Esophagus (tissue), 2 donors: ENCODE data around the gene ATP6V0E1. TPM values are rescaled to one million over a fixed set of nuclear protein-coding genes. Genes with fewer than 3 reads are reported as not detected.
A peak's percentile ranks its signal among the peaks of the same experiment; 100 is the strongest.

Source experiments
- H3K27ac ChIP-seq, 2 donors: one replicate each; pipeline ENCODE4 v1.5.1; 2013; ENCODE audit warnings: low read depth in 2 of 2, mild to moderate bottlenecking in 2 of 2, inconsistent platforms in 1 of 2, low read length in 1 of 2, moderate library complexity in 1 of 2
- H3K27me3 ChIP-seq, 2 donors: one replicate each; pipeline ENCODE4 v1.6.1; 2013; ENCODE audit warnings: low read length in 2 of 2, control low read depth in 1 of 2, mild to moderate bottlenecking in 1 of 2; ENCODE audit not compliant: insufficient read depth in 2 of 2, control insufficient read depth in 1 of 2
- H3K36me3 ChIP-seq, 2 donors: one replicate each; pipeline ENCODE4 v1.6.1; 2013; ENCODE audit warnings: low read length in 1 of 2; ENCODE audit not compliant: control insufficient read depth in 2 of 2, insufficient read depth in 2 of 2
- H3K4me1 ChIP-seq, 2 donors: one replicate each; pipeline ENCODE4 v1.6.1; 2013; ENCODE audit warnings: low read length in 1 of 2; ENCODE audit not compliant: control insufficient read depth in 2 of 2, insufficient read depth in 2 of 2
- H3K4me3 ChIP-seq, 2 donors: one replicate each; pipeline ENCODE4 v1.5.1; 2013; ENCODE audit warnings: low read length in 2 of 2, mild to moderate bottlenecking in 2 of 2, low read depth in 1 of 2, moderate library complexity in 1 of 2
- H3K9me3 ChIP-seq, 2 donors: one replicate each; pipeline ENCODE4 v1.6.1; 2013; ENCODE audit warnings: mild to moderate bottlenecking in 2 of 2, low read depth in 1 of 2, low read length in 1 of 2, moderate library complexity in 1 of 2; ENCODE audit not compliant: control insufficient read depth in 2 of 2, insufficient read depth in 1 of 2
- WGBS, 2 donors: extraction: QIAGEN DNeasy Blood & Tissue Kit; methylation state at CpG; one replicate each; pipeline ENCODE4 v1.1.7; 2013; 5-methylcytosine and 5-hydroxymethylcytosine counted together
- polyA plus RNA-seq, 2 donors: library from polyadenylated mRNA; stranded (reverse); fragments of 200-250 nt; gene quantifications; one replicate each; pipeline ENCODE4 v1.2.3, GENCODE V29; 2013
- donor health status: healthy with polysubstance abuse.
- donor health status: Bipolar disorder and iron deficiency.

The ATP6V0E1 gene
- polyA plus RNA-seq, 2 donors, result 182 to 192 TPM

GRCh38 chr5:172994405-172994804 is 10.8 kb downstream of the ATP6V0E1 start:
- WGBS, 2 donors, result 86 to 94% methylated on average over 2 of the region's 2 CpGs
- Histone ChIP-seq H3K27ac (no peak overlapping the region), H3K4me1 (peaks cover 0 to 2% of the 10 kb centered on the region in 2 donors), H3K9me3 (no peaks in the 10 kb centered on the region), H3K36me3 (peaks cover 0 to 14% of the 10 kb centered on the region in 2 donors), H3K27me3 (no peaks in the 10 kb centered on the region), H3K4me3 (no peak overlapping the region)

GRCh38 chr5:172999372-172999973 is 15.9 kb downstream of the ATP6V0E1 start:
- Histone ChIP-seq H3K4me1 (peaks cover 3 to 8% of the 10 kb centered on the region in 2 donors), H3K9me3 (no peaks in the 10 kb centered on the region), H3K27me3 (no peaks in the 10 kb centered on the region), H3K36me3 (peaks cover 0 to 6% of the 10 kb centered on the region in 2 donors), H3K27ac (peak overlapping the region in 1 of 2 donors; percentile 47), H3K4me3 (no peak overlapping the region)
- 67 to 74% methylated on average over 3 of the region's 3 CpGs for WGBS, 2 donors

GRCh38 chr5:172999974-173000373 is 16.4 kb downstream of the ATP6V0E1 start:
- WGBS, 2 donors, result 38 to 51% methylated on average over 1 of the region's 1 CpG

GRCh38 chr5:173001229-173001841 is 17.8 kb downstream of the ATP6V0E1 start:
- peaks cover 3 to 8% of the 10 kb centered on the region in 2 donors for H3K4me1 ChIP-seq
- H3K27me3 ChIP-seq, result no peaks in the 10 kb centered on the region
- no peaks in the 10 kb centered on the region for H3K9me3 ChIP-seq
- H3K36me3 ChIP-seq, result no peaks in the 10 kb centered on the region
- H3K4me3 ChIP-seq, result no peak overlapping the region
- no peak overlapping the region for H3K27ac ChIP-seq
- WGBS, 2 donors, result 79 to 88% methylated on average over 9 of the region's 9 CpGs

More at GRCh38 chr5:172999974-173000373, 16.4 kb downstream of the ATP6V0E1 start:
- Histone ChIP-seq H3K9me3 (no peaks in the 10 kb centered on the region), H3K36me3 (peaks cover 0 to 6% of the 10 kb centered on the region in 2 donors), H3K27me3 (no peaks in the 10 kb centered on the region), H3K4me1 (peaks cover 3 to 8% of the 10 kb centered on the region in 2 donors), H3K4me3 (no peak overlapping the region), H3K27ac (no peak overlapping the region)

GRCh38 chr5:173003360-173003759 is 19.8 kb downstream of the ATP6V0E1 start:
- Histone ChIP-seq H3K27me3 (no peaks in the 10 kb centered on the region), H3K36me3 (no peaks in the 10 kb centered on the region), H3K27ac (no peak overlapping the region), H3K4me1 (peaks cover 3 to 8% of the 10 kb centered on the region in 2 donors), H3K9me3 (no peaks in the 10 kb centered on the region), H3K4me3 (no peak overlapping the region)
- WGBS, 2 donors, result 83 to 89% methylated on average over 3 of the region's 3 CpGs

- H3K4me1 ChIP-seq, result peaks cover 3 to 8% of the 10 kb centered on the region in 2 donors
- no peaks in the 10 kb centered on the region for H3K36me3 ChIP-seq
- H3K27me3 ChIP-seq, result no peaks in the 10 kb centered on the region
- WGBS, 2 donors, result 80% methylated on average over 2 of the region's 2 CpGs
- H3K9me3 ChIP-seq, result no peaks in the 10 kb centered on the region
- H3K4me3 ChIP-seq, result no peak overlapping the region
- no peak overlapping the region for H3K27ac ChIP-seq
Observed at GRCh38 chr5:173004013-173004412, 20.4 kb downstream of the ATP6V0E1 start.

GRCh38 chr5:173004447-173004846 is 20.9 kb downstream of the ATP6V0E1 start:
- no peak overlapping the region for H3K27ac ChIP-seq
- 91 to 94% methylated on average over 5 of the region's 5 CpGs for WGBS, 2 donors
- no peaks in the 10 kb centered on the region for H3K9me3 ChIP-seq
- H3K36me3 ChIP-seq, result no peaks in the 10 kb centered on the region
- H3K4me1 ChIP-seq, result peaks cover under 1 to 8% of the 10 kb centered on the region in 2 donors
- H3K27me3 ChIP-seq, result no peaks in the 10 kb centered on the region
- H3K4me3 ChIP-seq, result no peak overlapping the region

GRCh38 chr5:173010021-173010420 is 26.4 kb downstream of the ATP6V0E1 start:
- Histone ChIP-seq H3K4me1 (peaks cover 0 to 3% of the 10 kb centered on the region in 2 donors), H3K36me3 (no peaks in the 10 kb centered on the region), H3K4me3 (no peak overlapping the region), H3K9me3 (no peaks in the 10 kb centered on the region), H3K27ac (no peak overlapping the region), H3K27me3 (no peaks in the 10 kb centered on the region)
- 78 to 83% methylated on average over 6 of the region's 6 CpGs for WGBS, 2 donors

- no peaks in the 10 kb centered on the region for H3K9me3 ChIP-seq
- 79 to 81% methylated on average over 11 of the region's 11 CpGs for WGBS, 2 donors
- H3K4me3 ChIP-seq, result no peak overlapping the region
- H3K27ac ChIP-seq, result no peak overlapping the region
- no peaks in the 10 kb centered on the region for H3K27me3 ChIP-seq
- peaks cover under 1 to 3% of the 10 kb centered on the region in 2 donors for H3K4me1 ChIP-seq
- no peaks in the 10 kb centered on the region for H3K36me3 ChIP-seq
Observed at GRCh38 chr5:173010547-173011464, 27.2 kb downstream of the ATP6V0E1 start.
